Neural cell (in vitro differentiated cells): ENCODE measurements around the gene HDAC5.

Experiments
- CTCF ChIP-seq: fragments of 450-650 bp; IDR thresholded peaks from 2 replicates; pipeline ENCODE4 v1.5.1; 2014; ENCODE audit warnings: antibody characterized with exemption, mild to moderate bottlenecking, moderate library complexity; ENCODE audit not compliant: poor library complexity, severe bottlenecking
- EP300 ChIP-seq: fragments of 450-650 bp; conservative IDR thresholded peaks from 2 replicates; pipeline ENCODE4 v1.6.1; 2014; ENCODE audit warnings: antibody characterized with exemption, mild to moderate bottlenecking, moderate library complexity; ENCODE audit not compliant: poor library complexity, severe bottlenecking
- POLR2AphosphoS5 ChIP-seq: IDR thresholded peaks from 2 replicates; pipeline ENCODE4 v1.6.1; 2012
- RAD21 ChIP-seq: fragments of 450-650 bp; conservative IDR thresholded peaks from 2 replicates; pipeline ENCODE4 v1.6.1; 2014; ENCODE audit warnings: antibody characterized with exemption, mild to moderate bottlenecking, moderate library complexity
- REST ChIP-seq: IDR thresholded peaks from 2 replicates; pipeline ENCODE4 v1.6.1; 2012; ENCODE audit warnings: borderline replicate concordance

- no peak for TF ChIP-seq REST
- TF ChIP-seq POLR2AphosphoS5 = no peak
- TF ChIP-seq CTCF = no peak
- TF ChIP-seq RAD21 = no peak
- no peak for TF ChIP-seq EP300
These were observed 10.1 kb downstream of the HDAC5 start for GRCh38 chr17:44113382-44113781.
